HepG2 (cell line): ENCODE results near the gene KXD1. TPM values are rescaled to one million over a fixed set of nuclear protein-coding genes. Genes with fewer than 3 reads are reported as not detected.
A peak's percentile ranks its signal among the peaks of the same experiment; 100 is the strongest.

ENCODE experiments used
- FOXK1 ChIP-seq: sonication (generic); formaldehyde crosslinking; IDR thresholded peaks from 2 replicates; pipeline ENCODE4 v1.4.0; 2020; ENCODE audit warnings: low read depth, missing genetic modification reagents, borderline replicate concordance
- TBX3 ChIP-seq: fragments of 450-650 bp; IDR thresholded peaks from 2 replicates; pipeline ENCODE4 v1.6.1; 2017; ENCODE audit warnings: antibody characterized with exemption, mild to moderate bottlenecking, inconsistent platforms, borderline replicate concordance
- ZNF331 ChIP-seq: sonication (generic); formaldehyde crosslinking; IDR thresholded peaks from 2 replicates; pipeline ENCODE4 v1.4.0; 2020; ENCODE audit warnings: missing genetic modification reagents
- ZNF530 ChIP-seq: sonication (generic); formaldehyde crosslinking; IDR thresholded peaks from 2 replicates; pipeline ENCODE4 v1.5.0; 2020; ENCODE audit warnings: low read depth, mild to moderate bottlenecking, missing genetic modification reagents
- ZNF773 ChIP-seq: sonication (generic); formaldehyde crosslinking; IDR thresholded peaks from 2 replicates; pipeline ENCODE4 v1.4.0; 2020; ENCODE audit warnings: missing genetic modification reagents, borderline replicate concordance
- ZNF776 ChIP-seq: sonication (generic); formaldehyde crosslinking; IDR thresholded peaks from 2 replicates; pipeline ENCODE4 v1.4.0; 2020; ENCODE audit warnings: mild to moderate bottlenecking, missing genetic modification reagents
- ZNF816 ChIP-seq: sonication (generic); formaldehyde crosslinking; IDR thresholded peaks from 2 replicates; pipeline ENCODE4 v1.8.0; 2022; ENCODE audit warnings: missing genetic modification reagents, mild to moderate bottlenecking, borderline replicate concordance
- ZSCAN22 ChIP-seq: sonication (generic); formaldehyde crosslinking; IDR thresholded peaks from 2 replicates; pipeline ENCODE4 v1.4.0; 2020; ENCODE audit warnings: mild to moderate bottlenecking, missing genetic modification reagents
- polyA plus RNA-seq, 8 experiments: library from polyadenylated mRNA; depleted of rRNA in 3 of 8; stranded (reverse) in 7 of 8; unstranded in 1 of 8; fragments of >200 nt; fragmentation: Illumina TruSeq in 4 of 8; extraction: Trizol in 4 of 8; gene quantifications; 2 replicates each; pipeline versions ENCODE4 v1.2.1 to v1.2.3, GENCODE V29; 2011 to 2016; ENCODE audit warnings: low read depth in 4 of 8, missing spikeins in 1 of 8, mixed read lengths in 1 of 8; ENCODE audit not compliant: insufficient read depth in 1 of 8
- total RNA-seq, 5 experiments: library from RNA; depleted of rRNA; stranded (reverse); fragments of >200 nt; fragmentation: Illumina TruSeq; extraction: Trizol; gene quantifications; 2 replicates each; pipeline ENCODE4 v1.2.3, GENCODE V29; 2016; ENCODE audit warnings: low read depth in 1 of 5
- TF ChIP-seq, protein P1 (sequence below): sonication (generic); formaldehyde crosslinking; IDR thresholded peaks from 2 replicates; pipeline ENCODE4 v1.4.0; 2020; ENCODE audit warnings: mild to moderate bottlenecking, missing genetic modification reagents
- TF ChIP-seq, protein P2 (sequence below): IDR thresholded peaks from 2 replicates; pipeline ENCODE4 v1.6.1; 2016; ENCODE audit warnings: missing genetic modification reagents, missing compliant biosample characterization
- TF ChIP-seq, protein P3 (sequence below): sonication (generic); formaldehyde crosslinking; IDR thresholded peaks from 2 replicates; pipeline ENCODE4 v1.4.0; 2020; ENCODE audit warnings: missing genetic modification reagents, borderline replicate concordance
- TF ChIP-seq, protein P4 (sequence below): sonication (generic); formaldehyde crosslinking; IDR thresholded peaks from 2 replicates; pipeline ENCODE4 v1.5.1; 2020; ENCODE audit warnings: missing genetic modification reagents, mild to moderate bottlenecking, borderline replicate concordance
- TF ChIP-seq, protein P5 (sequence below): sonication (generic); formaldehyde crosslinking; IDR thresholded peaks from 2 replicates; pipeline ENCODE4 v1.4.0; 2020; ENCODE audit warnings: missing genetic modification reagents, mild to moderate bottlenecking, borderline replicate concordance

KXD1 gene
- total and polyA plus RNA-seq, 2 of the 13 experiments (the other 11 are each of a cell fraction or from before 2014, with no cell fraction given): 44.6 to 143 TPM

DNA sequence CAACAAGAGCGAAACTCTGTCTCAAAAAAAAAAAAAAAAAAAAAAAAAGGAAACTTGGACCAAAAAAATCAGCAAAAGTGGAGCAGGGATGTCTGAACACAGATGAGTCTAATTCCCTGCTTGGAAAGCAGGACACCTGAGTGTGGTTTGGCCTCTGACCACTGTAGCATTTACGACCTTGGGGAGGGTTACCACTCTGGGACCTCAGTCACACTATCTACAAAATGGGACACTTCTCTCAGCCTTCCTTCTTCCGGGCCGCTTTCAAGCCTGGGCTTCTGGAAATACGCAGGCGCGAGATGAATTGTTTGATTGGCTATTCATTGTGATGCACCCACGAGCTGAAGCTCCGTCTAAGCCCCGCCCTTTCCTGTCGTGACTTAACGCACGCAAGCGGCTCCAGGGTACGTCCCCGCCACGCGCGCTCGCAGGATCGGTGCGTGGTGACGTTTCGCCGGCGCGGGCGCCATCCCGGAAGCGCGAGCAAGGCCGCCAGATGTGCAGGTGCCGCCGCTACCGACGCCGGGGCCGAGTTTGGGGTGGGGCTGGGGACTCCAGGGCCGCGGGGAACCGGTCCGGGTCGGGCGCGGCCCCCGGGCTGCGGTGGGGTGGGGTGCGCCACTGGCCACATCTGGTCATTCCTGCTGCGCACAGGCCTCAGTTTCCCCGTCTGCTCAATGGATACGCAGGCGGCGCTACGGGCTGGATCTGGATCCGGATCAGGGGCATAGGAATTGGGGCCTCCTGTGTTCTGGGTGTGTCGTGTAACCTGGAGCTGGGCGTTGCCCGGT lies at the start of gene KXD1 (continued):
- TF ChIP-seq, protein P1, sequence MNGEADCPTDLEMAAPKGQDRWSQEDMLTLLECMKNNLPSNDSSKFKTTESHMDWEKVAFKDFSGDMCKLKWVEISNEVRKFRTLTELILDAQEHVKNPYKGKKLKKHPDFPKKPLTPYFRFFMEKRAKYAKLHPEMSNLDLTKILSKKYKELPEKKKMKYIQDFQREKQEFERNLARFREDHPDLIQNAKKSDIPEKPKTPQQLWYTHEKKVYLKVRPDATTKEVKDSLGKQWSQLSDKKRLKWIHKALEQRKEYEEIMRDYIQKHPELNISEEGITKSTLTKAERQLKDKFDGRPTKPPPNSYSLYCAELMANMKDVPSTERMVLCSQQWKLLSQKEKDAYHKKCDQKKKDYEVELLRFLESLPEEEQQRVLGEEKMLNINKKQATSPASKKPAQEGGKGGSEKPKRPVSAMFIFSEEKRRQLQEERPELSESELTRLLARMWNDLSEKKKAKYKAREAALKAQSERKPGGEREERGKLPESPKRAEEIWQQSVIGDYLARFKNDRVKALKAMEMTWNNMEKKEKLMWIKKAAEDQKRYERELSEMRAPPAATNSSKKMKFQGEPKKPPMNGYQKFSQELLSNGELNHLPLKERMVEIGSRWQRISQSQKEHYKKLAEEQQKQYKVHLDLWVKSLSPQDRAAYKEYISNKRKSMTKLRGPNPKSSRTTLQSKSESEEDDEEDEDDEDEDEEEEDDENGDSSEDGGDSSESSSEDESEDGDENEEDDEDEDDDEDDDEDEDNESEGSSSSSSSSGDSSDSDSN: peak; percentile 33; the same call in 1 of the 2 replicates
- no peak for TF ChIP-seq ZNF816 (CRISPR knock-in tag)
- TF ChIP-seq, protein P2, sequence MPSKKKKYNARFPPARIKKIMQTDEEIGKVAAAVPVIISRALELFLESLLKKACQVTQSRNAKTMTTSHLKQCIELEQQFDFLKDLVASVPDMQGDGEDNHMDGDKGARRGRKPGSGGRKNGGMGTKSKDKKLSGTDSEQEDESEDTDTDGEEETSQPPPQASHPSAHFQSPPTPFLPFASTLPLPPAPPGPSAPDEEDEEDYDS: peak; percentile 80
- TF ChIP-seq ZNF331: peak; percentile 8; the same call in 1 of the 2 replicates
- TF ChIP-seq, protein P3, sequence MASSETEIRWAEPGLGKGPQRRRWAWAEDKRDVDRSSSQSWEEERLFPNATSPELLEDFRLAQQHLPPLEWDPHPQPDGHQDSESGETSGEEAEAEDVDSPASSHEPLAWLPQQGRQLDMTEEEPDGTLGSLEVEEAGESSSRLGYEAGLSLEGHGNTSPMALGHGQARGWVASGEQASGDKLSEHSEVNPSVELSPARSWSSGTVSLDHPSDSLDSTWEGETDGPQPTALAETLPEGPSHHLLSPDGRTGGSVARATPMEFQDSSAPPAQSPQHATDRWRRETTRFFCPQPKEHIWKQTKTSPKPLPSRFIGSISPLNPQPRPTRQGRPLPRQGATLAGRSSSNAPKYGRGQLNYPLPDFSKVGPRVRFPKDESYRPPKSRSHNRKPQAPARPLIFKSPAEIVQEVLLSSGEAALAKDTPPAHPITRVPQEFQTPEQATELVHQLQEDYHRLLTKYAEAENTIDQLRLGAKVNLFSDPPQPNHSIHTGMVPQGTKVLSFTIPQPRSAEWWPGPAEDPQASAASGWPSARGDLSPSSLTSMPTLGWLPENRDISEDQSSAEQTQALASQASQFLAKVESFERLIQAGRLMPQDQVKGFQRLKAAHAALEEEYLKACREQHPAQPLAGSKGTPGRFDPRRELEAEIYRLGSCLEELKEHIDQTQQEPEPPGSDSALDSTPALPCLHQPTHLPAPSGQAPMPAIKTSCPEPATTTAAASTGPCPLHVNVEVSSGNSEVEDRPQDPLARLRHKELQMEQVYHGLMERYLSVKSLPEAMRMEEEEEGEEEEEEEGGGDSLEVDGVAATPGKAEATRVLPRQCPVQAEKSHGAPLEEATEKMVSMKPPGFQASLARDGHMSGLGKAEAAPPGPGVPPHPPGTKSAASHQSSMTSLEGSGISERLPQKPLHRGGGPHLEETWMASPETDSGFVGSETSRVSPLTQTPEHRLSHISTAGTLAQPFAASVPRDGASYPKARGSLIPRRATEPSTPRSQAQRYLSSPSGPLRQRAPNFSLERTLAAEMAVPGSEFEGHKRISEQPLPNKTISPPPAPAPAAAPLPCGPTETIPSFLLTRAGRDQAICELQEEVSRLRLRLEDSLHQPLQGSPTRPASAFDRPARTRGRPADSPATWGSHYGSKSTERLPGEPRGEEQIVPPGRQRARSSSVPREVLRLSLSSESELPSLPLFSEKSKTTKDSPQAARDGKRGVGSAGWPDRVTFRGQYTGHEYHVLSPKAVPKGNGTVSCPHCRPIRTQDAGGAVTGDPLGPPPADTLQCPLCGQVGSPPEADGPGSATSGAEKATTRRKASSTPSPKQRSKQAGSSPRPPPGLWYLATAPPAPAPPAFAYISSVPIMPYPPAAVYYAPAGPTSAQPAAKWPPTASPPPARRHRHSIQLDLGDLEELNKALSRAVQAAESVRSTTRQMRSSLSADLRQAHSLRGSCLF (CRISPR knock-in tag): no peak
- TF ChIP-seq, protein P4, sequence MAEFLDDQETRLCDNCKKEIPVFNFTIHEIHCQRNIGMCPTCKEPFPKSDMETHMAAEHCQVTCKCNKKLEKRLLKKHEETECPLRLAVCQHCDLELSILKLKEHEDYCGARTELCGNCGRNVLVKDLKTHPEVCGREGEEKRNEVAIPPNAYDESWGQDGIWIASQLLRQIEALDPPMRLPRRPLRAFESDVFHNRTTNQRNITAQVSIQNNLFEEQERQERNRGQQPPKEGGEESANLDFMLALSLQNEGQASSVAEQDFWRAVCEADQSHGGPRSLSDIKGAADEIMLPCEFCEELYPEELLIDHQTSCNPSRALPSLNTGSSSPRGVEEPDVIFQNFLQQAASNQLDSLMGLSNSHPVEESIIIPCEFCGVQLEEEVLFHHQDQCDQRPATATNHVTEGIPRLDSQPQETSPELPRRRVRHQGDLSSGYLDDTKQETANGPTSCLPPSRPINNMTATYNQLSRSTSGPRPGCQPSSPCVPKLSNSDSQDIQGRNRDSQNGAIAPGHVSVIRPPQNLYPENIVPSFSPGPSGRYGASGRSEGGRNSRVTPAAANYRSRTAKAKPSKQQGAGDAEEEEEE: no peak; the same call in 1 of the 2 replicates
- TF ChIP-seq TBX3: no peak
- no peak for TF ChIP-seq ZNF773 (CRISPR knock-in tag)
- TF ChIP-seq FOXK1 (CRISPR knock-in tag): 0 out of 2 replicates have a peak, but pooled peaks have one; percentile 34
- TF ChIP-seq ZNF776 (CRISPR knock-in tag): peak; percentile 29; the same call in 1 of the 2 replicates
- TF ChIP-seq, protein P5, sequence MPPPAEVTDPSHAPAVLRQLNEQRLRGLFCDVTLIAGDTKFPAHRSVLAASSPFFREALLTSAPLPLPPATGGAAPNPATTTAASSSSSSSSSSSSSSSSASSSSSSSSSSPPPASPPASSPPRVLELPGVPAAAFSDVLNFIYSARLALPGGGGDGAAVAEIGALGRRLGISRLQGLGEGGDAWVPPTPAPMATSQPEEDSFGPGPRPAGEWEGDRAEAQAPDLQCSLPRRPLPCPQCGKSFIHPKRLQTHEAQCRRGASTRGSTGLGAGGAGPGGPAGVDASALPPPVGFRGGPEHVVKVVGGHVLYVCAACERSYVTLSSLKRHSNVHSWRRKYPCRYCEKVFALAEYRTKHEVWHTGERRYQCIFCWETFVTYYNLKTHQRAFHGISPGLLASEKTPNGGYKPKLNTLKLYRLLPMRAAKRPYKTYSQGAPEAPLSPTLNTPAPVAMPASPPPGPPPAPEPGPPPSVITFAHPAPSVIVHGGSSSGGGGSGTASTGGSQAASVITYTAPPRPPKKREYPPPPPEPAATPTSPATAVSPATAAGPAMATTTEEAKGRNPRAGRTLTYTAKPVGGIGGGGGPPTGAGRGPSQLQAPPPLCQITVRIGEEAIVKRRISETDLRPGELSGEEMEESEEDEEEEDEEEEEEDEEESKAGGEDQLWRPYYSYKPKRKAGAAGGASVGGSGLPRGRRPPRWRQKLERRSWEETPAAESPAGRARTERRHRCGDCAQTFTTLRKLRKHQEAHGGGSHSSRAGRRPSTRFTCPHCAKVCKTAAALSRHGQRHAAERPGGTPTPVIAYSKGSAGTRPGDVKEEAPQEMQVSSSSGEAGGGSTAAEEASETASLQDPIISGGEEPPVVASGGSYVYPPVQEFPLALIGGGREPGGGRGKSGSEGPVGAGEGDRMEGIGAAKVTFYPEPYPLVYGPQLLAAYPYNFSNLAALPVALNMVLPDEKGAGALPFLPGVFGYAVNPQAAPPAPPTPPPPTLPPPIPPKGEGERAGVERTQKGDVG (CRISPR knock-in tag): 0 out of 2 replicates have a peak, but pooled peaks have one; percentile 20
- TF ChIP-seq ZSCAN22 (CRISPR knock-in tag): no peak
- no peak for TF ChIP-seq ZNF530 (CRISPR knock-in tag)
